ENCODE results near the gene SEC24C.

The SEC24C gene

DNA sequence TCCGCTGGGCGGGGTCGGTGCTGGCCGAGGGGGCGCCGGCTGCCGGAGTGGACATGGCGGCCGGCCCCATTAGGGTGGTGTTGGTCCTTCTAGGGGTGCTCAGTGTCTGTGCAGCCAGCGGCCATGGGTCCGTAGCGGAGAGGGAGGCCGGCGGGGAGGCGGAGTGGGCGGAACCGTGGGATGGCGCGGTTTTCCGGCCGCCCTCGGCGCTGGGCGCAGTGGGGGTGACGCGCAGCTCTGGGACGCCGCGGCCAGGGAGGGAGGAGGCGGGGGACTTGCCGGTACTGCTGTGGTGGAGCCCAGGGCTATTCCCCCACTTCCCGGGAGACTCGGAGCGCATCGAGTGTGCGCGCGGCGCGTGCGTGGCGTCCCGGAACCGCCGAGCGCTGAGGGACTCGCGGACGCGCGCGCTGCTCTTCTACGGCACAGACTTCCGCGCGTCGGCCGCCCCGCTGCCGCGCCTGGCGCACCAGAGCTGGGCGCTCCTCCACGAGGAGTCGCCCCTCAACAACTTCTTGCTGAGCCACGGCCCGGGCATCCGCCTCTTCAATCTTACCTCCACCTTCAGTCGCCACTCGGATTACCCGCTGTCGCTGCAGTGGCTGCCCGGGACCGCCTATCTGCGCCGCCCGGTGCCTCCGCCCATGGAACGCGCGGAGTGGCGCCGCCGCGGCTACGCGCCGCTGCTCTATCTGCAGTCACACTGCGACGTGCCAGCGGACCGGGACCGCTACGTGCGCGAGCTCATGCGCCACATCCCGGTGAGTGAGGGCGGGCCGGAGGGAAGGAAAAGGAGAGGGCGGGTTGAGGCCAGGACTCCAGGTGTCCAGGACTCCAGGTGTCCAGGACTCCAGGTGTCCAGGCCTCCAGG, 28.3 kb downstream of the SEC24C start:
- TF ChIP-seq POLR2AphosphoS5 (IDR thresholded peaks at IDR 0.05; ENCODE audit: low read depth, low read length) (peak; percentile 68; the same call in 1 of the 2 replicates), TAF1 (IDR thresholded peaks at IDR 0.05; ENCODE audit: low read depth, low read length) (peak; percentile 44), SPI1 (IDR thresholded peaks at IDR 0.05; ENCODE audit: low read depth, low read length) (0 out of 2 replicates have a peak, but pooled peaks have one; percentile 12), POLR2A (IDR thresholded peaks at IDR 0.05; ENCODE audit: low read depth, low read length) (peak; percentile 61), POU2F2 (IDR thresholded peaks at IDR 0.05; ENCODE audit: low read depth, low read length) (peak; percentile 71; the same call in 1 of the 2 replicates), PAX5 (IDR thresholded peaks at IDR 0.05; ENCODE audit: insufficient read depth, low read length, severe bottlenecking) (peak; percentile 92)
- DNase-seq (ENCODE audit: insufficient read length, low spot score): peak; percentile 74
- peak; percentile 98 for FAIRE-seq

DNA sequence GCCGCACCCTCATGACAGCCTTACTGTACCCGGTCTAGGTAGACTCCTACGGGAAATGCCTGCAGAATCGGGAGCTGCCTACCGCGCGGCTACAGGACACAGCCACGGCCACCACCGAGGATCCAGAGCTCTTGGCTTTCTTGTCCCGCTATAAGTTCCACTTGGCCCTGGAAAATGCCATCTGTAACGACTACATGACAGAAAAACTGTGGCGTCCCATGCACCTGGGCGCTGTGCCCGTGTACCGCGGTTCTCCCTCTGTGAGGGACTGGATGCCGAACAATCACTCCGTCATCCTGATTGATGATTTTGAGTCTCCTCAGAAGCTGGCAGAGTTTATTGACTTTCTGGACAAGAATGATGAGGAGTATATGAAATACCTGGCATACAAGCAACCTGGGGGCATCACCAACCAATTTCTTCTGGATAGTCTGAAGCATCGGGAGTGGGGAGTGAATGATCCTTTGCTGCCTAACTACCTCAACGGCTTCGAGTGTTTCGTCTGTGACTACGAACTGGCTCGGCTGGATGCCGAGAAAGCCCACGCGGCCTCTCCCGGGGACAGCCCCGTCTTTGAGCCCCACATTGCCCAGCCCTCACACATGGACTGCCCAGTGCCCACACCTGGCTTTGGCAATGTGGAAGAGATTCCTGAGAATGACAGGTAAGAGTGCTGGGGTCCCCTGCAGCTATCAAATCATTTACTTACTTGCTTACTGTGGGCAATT, 29.1 kb downstream of the SEC24C start:
- TF ChIP-seq SPI1 (IDR thresholded peaks at IDR 0.05; ENCODE audit: low read depth, low read length): no peak
- no peak for TF ChIP-seq POLR2AphosphoS5 (IDR thresholded peaks at IDR 0.05; ENCODE audit: low read depth, low read length)
- no peak for TF ChIP-seq POU2F2 (IDR thresholded peaks at IDR 0.05; ENCODE audit: low read depth, low read length)
- no peak for TF ChIP-seq PAX5 (IDR thresholded peaks at IDR 0.05; ENCODE audit: insufficient read depth, low read length, severe bottlenecking)
- no peak for TF ChIP-seq TAF1 (IDR thresholded peaks at IDR 0.05; ENCODE audit: low read depth, low read length)
- no peak for TF ChIP-seq POLR2A (IDR thresholded peaks at IDR 0.05; ENCODE audit: low read depth, low read length)
- FAIRE-seq: no peak
- DNase-seq (ENCODE audit: insufficient read length, low spot score): no peak

DNA sequence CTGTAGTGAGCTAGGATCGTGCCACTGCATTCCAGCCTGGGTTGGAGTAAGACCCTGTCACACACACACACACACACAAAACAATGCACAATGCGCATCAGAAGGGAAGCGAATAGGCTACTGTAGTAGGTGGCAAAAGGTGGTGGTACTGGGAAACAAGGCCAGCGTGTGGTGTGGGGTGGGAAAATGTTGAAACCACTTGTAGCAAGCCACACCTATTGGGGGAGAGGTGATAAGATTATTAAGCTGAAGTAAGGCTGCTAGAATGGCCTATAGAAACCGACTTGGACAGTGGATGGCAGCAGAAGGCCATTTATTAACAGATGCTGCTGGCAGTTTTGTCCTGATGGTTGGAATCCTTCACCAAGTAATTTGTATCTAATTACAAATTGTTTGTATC, 30.5 kb downstream of the SEC24C start:
- no peak for DNase-seq (ENCODE audit: insufficient read length, low spot score)
- FAIRE-seq: no peak
- TF ChIP-seq POU2F2 (IDR thresholded peaks at IDR 0.05; ENCODE audit: low read depth, low read length) (no peak), POLR2AphosphoS5 (IDR thresholded peaks at IDR 0.05; ENCODE audit: low read depth, low read length) (no peak), PAX5 (IDR thresholded peaks at IDR 0.05; ENCODE audit: insufficient read depth, low read length, severe bottlenecking) (no peak), POLR2A (IDR thresholded peaks at IDR 0.05; ENCODE audit: low read depth, low read length) (no peak), TAF1 (IDR thresholded peaks at IDR 0.05; ENCODE audit: low read depth, low read length) (no peak), SPI1 (IDR thresholded peaks at IDR 0.05; ENCODE audit: low read depth, low read length) (no peak)

DNA sequence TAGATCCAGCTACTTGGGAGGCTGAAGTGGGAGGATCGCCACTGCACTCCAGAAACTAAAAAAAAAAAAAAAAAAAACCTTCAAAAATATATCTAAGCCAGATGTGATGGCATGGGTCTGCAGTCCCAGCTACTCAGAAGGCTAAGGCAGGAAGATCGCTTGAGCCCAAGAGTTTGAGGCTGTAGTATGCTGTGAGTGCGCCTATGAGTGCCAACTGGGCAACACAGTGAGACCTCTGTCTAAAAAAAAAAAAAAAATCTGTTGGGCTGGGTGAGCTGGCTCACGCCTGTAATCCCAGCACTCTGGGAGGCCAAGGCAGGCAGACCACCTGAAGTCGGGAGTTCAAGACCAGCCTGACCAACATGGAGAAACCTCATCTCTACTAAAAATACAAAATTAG, 34.8 kb downstream of the SEC24C start:
- FAIRE-seq: no peak
- no peak for DNase-seq (ENCODE audit: insufficient read length, low spot score)
- TF ChIP-seq POLR2A (IDR thresholded peaks at IDR 0.05; ENCODE audit: low read depth, low read length) (no peak), PAX5 (IDR thresholded peaks at IDR 0.05; ENCODE audit: insufficient read depth, low read length, severe bottlenecking) (no peak), SPI1 (IDR thresholded peaks at IDR 0.05; ENCODE audit: low read depth, low read length) (no peak), TAF1 (IDR thresholded peaks at IDR 0.05; ENCODE audit: low read depth, low read length) (no peak), POLR2AphosphoS5 (IDR thresholded peaks at IDR 0.05; ENCODE audit: low read depth, low read length) (no peak), POU2F2 (IDR thresholded peaks at IDR 0.05; ENCODE audit: low read depth, low read length) (no peak)

DNA sequence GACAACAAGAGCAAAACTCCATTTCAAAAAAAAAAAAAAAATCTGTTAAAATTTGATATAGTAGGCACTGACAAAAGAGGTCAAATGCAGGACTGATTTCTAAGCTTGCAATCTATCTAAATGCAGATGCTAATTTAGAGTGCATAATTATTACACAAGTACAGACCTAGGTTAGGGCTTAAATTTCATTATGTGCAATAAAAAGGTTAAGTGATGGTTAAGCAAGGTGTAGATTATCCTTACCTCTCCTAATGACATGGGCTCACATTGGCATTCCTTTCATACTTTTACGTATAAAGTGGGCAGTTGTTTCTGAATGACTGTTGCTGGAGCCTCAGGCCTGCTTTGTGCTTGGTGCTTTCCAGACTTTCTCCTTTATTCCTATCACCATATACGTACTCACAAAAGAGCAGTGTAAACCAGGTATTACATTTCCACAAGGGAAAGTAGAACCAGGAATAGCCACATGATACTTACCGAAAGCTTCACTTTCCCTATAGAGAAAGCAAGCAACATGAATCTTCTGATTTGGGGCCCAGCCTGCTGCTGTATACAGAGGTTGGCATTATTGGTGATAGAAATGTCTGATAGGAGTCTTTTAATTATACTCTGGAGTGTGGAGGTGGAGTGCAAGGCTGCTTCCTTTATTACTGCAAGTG, 35.5 kb downstream of the SEC24C start:
- TF ChIP-seq PAX5 (IDR thresholded peaks at IDR 0.05; ENCODE audit: insufficient read depth, low read length, severe bottlenecking) (no peak), POLR2AphosphoS5 (IDR thresholded peaks at IDR 0.05; ENCODE audit: low read depth, low read length) (no peak), POLR2A (IDR thresholded peaks at IDR 0.05; ENCODE audit: low read depth, low read length) (no peak), TAF1 (IDR thresholded peaks at IDR 0.05; ENCODE audit: low read depth, low read length) (no peak), SPI1 (IDR thresholded peaks at IDR 0.05; ENCODE audit: low read depth, low read length) (no peak), POU2F2 (IDR thresholded peaks at IDR 0.05; ENCODE audit: low read depth, low read length) (no peak)
- DNase-seq (ENCODE audit: insufficient read length, low spot score) (no peak), FAIRE-seq (no peak)

DNA sequence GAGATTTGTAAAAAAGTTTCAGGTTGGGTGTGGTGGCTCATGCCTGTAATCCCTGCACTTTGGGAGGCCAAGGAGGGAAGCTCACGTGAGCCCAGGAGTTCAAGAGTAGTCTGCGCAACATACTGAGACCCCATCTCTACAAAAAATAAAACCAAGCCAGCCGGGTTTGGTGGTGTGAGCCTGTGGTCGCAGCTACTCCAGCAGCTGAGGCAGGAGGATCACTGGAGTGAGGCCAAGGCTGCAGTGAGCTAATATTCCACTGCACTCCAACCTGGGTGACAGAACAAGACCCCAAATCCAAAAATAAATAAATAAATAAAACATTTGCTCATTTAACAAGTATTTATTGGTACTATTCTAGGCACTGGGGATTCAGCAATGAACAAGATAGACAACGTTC, 36.1 kb downstream of the SEC24C start:
- TF ChIP-seq POU2F2 (IDR thresholded peaks at IDR 0.05; ENCODE audit: low read depth, low read length) (no peak), TAF1 (IDR thresholded peaks at IDR 0.05; ENCODE audit: low read depth, low read length) (no peak), PAX5 (IDR thresholded peaks at IDR 0.05; ENCODE audit: insufficient read depth, low read length, severe bottlenecking) (no peak), POLR2A (IDR thresholded peaks at IDR 0.05; ENCODE audit: low read depth, low read length) (no peak), POLR2AphosphoS5 (IDR thresholded peaks at IDR 0.05; ENCODE audit: low read depth, low read length) (no peak), SPI1 (IDR thresholded peaks at IDR 0.05; ENCODE audit: low read depth, low read length) (no peak)
- FAIRE-seq (no peak), DNase-seq (ENCODE audit: insufficient read length, low spot score) (no peak)

DNA sequence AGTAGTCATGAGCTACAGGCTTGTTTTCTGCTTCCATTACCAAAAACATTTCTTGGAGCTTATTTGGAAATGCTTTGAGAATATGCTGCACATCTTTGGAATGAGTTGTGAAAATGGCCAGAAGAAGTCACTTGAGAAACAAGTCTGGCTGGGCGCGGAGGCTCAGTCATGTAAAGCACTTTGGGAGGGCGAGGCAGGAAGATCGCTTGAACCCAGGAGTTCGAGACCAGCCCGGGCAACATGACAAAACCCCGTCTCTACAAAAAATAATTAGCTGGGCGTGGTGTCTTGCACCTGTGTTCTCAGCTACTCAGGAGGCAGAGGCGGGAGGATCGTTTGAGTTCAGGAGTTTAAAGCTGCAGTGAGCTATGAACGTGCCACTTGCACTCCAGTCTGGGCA, 36.8 kb downstream of the SEC24C start:
- peak; percentile 59 for FAIRE-seq
- DNase-seq (ENCODE audit: insufficient read length, low spot score): no peak
- TF ChIP-seq POLR2A (IDR thresholded peaks at IDR 0.05; ENCODE audit: low read depth, low read length) (no peak), PAX5 (IDR thresholded peaks at IDR 0.05; ENCODE audit: insufficient read depth, low read length, severe bottlenecking) (no peak), TAF1 (IDR thresholded peaks at IDR 0.05; ENCODE audit: low read depth, low read length) (no peak), SPI1 (IDR thresholded peaks at IDR 0.05; ENCODE audit: low read depth, low read length) (no peak), POU2F2 (IDR thresholded peaks at IDR 0.05; ENCODE audit: low read depth, low read length) (no peak), POLR2AphosphoS5 (IDR thresholded peaks at IDR 0.05; ENCODE audit: low read depth, low read length) (no peak)

DNA sequence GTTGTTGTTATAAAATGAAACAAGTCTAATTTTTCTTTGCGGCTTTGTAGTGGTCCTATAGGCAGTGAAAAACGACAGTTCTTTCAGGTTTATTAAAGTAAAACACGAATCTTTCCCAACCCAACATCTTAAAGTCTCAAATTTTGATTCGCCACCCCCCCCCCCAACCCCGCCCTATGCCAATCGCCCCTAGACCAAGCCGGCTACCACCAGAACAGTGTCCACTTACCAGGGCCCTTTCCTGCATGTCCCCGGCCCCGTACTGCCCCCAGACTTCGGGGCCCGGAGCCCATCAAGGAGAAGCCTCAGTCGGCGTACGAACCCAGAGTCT, 37.3 kb downstream of the SEC24C start:
- FAIRE-seq (no peak), DNase-seq (ENCODE audit: insufficient read length, low spot score) (no peak)
- TF ChIP-seq PAX5 (IDR thresholded peaks at IDR 0.05; ENCODE audit: insufficient read depth, low read length, severe bottlenecking): no peak
- TF ChIP-seq SPI1 (IDR thresholded peaks at IDR 0.05; ENCODE audit: low read depth, low read length): no peak
- no peak for TF ChIP-seq TAF1 (IDR thresholded peaks at IDR 0.05; ENCODE audit: low read depth, low read length)
- TF ChIP-seq POU2F2 (IDR thresholded peaks at IDR 0.05; ENCODE audit: low read depth, low read length): no peak
- TF ChIP-seq POLR2A (IDR thresholded peaks at IDR 0.05; ENCODE audit: low read depth, low read length): no peak
- TF ChIP-seq POLR2AphosphoS5 (IDR thresholded peaks at IDR 0.05; ENCODE audit: low read depth, low read length): no peak

All from GM12891 (cell line).